ENCODE measurements around the gene PARN. TPM values are rescaled to one million over a fixed set of nuclear protein-coding genes. Genes with fewer than 3 reads are reported as not detected.
"Not testable (repeated sequence)": the region's sequence is repeated elsewhere in the genome, so short reads cannot be mapped to it uniquely, and the experiment has no call there.

PARN gene
- polyA plus RNA-seq, 1 donor from 2014 or later: 22.3 TPM

DNA sequence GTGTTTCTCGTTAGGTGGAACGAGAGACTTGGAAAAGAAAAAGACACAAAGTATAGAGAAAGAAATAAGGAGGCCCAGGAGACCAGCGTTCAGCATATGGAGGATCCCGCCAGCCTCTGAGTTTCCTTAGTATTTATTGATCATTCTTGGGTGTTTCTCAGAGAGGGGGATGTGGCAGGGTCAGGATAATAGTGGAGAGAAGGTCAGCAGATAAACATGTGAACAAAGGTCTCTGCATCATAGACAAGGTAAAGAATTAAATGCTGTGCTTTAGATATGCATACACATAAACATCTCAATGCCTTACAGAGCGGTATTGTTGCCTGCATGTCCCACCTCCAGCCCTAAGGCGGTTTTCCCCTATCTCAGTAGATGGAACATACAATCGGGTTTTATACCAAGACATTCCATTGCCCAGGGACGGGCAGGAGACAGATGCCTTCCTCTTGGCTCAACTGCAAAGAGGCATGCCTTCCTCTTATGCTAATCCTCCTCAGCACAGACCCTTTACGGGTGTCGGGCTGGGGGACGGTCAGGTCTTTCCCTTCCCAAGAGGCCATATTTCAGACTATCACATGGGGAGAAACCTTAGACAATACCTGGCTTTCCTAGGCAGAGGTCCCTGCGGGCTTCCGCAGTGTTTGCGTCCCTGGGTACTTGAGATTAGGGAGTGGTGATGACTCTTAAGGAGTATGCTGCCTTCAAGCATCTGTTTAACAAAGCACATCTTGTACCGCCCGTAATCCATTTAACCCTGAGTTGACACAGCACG, 6.3 kb upstream of the PARN start:
- not testable (repeated sequence) for H3K27me3 ChIP-seq (ENCODE audit: insufficient read depth, low read depth, low read length); H3K9ac ChIP-seq (ENCODE audit: low read length); H3F3A ChIP-seq (ENCODE audit: insufficient read depth, low read length, poor library complexity, severe bottlenecking); H3K27ac ChIP-seq (ENCODE audit: low read length); H4K20me1 ChIP-seq (ENCODE audit: insufficient read depth); H2AFZ ChIP-seq (ENCODE audit: low read depth, low read length); H3K9me2 ChIP-seq (ENCODE audit: insufficient read depth, low read length); H3K36me3 ChIP-seq (ENCODE audit: insufficient read depth, low read length); H3K9me3 ChIP-seq (ENCODE audit: low read length); H3K4me3 ChIP-seq (ENCODE audit: low read length); H3K4me2 ChIP-seq (ENCODE audit: low read length)
- H3K79me2 ChIP-seq (replicated peaks; ENCODE audit: insufficient read depth, low read length): peaks cover 46% of the 10 kb centered on the region

- Histone ChIP-seq H3F3A (ENCODE audit: insufficient read depth, low read length, poor library complexity, severe bottlenecking) (peaks cover 4% of the 10 kb centered on the region), H3K27me3 (ENCODE audit: insufficient read depth, low read depth, low read length) (no peaks in the 10 kb centered on the region), H3K79me2 (replicated peaks; ENCODE audit: insufficient read depth, low read length) (peaks cover 42% of the 10 kb centered on the region), H4K20me1 (ENCODE audit: insufficient read depth) (no peaks in the 10 kb centered on the region), H3K4me3 (ENCODE audit: low read length) (no peak overlapping the region), H3K36me3 (ENCODE audit: insufficient read depth, low read length) (no peaks in the 10 kb centered on the region), H3K9ac (ENCODE audit: low read length) (no peak overlapping the region), H3K4me2 (ENCODE audit: low read length) (no peak overlapping the region), H3K9me2 (ENCODE audit: insufficient read depth, low read length) (no peaks in the 10 kb centered on the region), H3K27ac (ENCODE audit: low read length) (no peak overlapping the region), H2AFZ (ENCODE audit: low read depth, low read length) (no peak overlapping the region), H3K9me3 (ENCODE audit: low read length) (no peaks in the 10 kb centered on the region)
- no peak for TF ChIP-seq POLR2AphosphoS5 (IDR thresholded peaks at IDR 0.05)
- TF ChIP-seq EP300 (conservative IDR thresholded peaks at IDR 0.05; ENCODE audit: poor library complexity, severe bottlenecking): no peak
- TF ChIP-seq EZH2 (IDR thresholded peaks at IDR 0.05; ENCODE audit: borderline replicate concordance, insufficient read depth, low read length, poor library complexity, severe bottlenecking): no peak
- no peak for TF ChIP-seq RAD21 (conservative IDR thresholded peaks at IDR 0.05)
- TF ChIP-seq SMC3 (conservative IDR thresholded peaks at IDR 0.05; ENCODE audit: poor library complexity): no peak
- TF ChIP-seq TAF1 (IDR thresholded peaks at IDR 0.05; ENCODE audit: low read depth): no peak
- TF ChIP-seq, protein P1, sequence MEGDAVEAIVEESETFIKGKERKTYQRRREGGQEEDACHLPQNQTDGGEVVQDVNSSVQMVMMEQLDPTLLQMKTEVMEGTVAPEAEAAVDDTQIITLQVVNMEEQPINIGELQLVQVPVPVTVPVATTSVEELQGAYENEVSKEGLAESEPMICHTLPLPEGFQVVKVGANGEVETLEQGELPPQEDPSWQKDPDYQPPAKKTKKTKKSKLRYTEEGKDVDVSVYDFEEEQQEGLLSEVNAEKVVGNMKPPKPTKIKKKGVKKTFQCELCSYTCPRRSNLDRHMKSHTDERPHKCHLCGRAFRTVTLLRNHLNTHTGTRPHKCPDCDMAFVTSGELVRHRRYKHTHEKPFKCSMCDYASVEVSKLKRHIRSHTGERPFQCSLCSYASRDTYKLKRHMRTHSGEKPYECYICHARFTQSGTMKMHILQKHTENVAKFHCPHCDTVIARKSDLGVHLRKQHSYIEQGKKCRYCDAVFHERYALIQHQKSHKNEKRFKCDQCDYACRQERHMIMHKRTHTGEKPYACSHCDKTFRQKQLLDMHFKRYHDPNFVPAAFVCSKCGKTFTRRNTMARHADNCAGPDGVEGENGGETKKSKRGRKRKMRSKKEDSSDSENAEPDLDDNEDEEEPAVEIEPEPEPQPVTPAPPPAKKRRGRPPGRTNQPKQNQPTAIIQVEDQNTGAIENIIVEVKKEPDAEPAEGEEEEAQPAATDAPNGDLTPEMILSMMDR (IDR thresholded peaks at IDR 0.05; ENCODE audit: poor library complexity, severe bottlenecking): no peak
Measured at GRCh38 chr16:14635395-14636165, 5.5 kb upstream of the PARN start.

GRCh38 chr16:14634389-14634725, 4.3 kb upstream of the PARN start:
- Histone ChIP-seq H3K4me3 (ENCODE audit: low read length) (peak overlapping the region; percentile 97), H3K4me2 (ENCODE audit: low read length) (peak overlapping the region; percentile 31), H3K79me2 (replicated peaks; ENCODE audit: insufficient read depth, low read length) (peaks cover 43% of the 10 kb centered on the region), H3F3A (ENCODE audit: insufficient read depth, low read length, poor library complexity, severe bottlenecking) (peaks cover 4% of the 10 kb centered on the region), H3K27ac (ENCODE audit: low read length) (no peak overlapping the region), H3K9me3 (ENCODE audit: low read length) (no peaks in the 10 kb centered on the region), H4K20me1 (ENCODE audit: insufficient read depth) (no peaks in the 10 kb centered on the region), H3K9me2 (ENCODE audit: insufficient read depth, low read length) (no peaks in the 10 kb centered on the region), H3K27me3 (ENCODE audit: insufficient read depth, low read depth, low read length) (no peaks in the 10 kb centered on the region), H3K36me3 (ENCODE audit: insufficient read depth, low read length) (no peaks in the 10 kb centered on the region), H2AFZ (ENCODE audit: low read depth, low read length) (no peak overlapping the region), H3K9ac (ENCODE audit: low read length) (peak overlapping the region; percentile 94)
- TF ChIP-seq RAD21 (conservative IDR thresholded peaks at IDR 0.05): no peak
- TF ChIP-seq EP300 (conservative IDR thresholded peaks at IDR 0.05; ENCODE audit: poor library complexity, severe bottlenecking): no peak
- TF ChIP-seq SMC3 (conservative IDR thresholded peaks at IDR 0.05; ENCODE audit: poor library complexity): no peak
- TF ChIP-seq REST (IDR thresholded peaks at IDR 0.05; ENCODE audit: borderline replicate concordance): no peak
- no peak for TF ChIP-seq POLR2AphosphoS5 (IDR thresholded peaks at IDR 0.05)
- no peak for TF ChIP-seq EZH2 (IDR thresholded peaks at IDR 0.05; ENCODE audit: borderline replicate concordance, insufficient read depth, low read length, poor library complexity, severe bottlenecking)
- TF ChIP-seq, protein P1 (IDR thresholded peaks at IDR 0.05; ENCODE audit: poor library complexity, severe bottlenecking): no peak
- no peak for TF ChIP-seq TAF1 (IDR thresholded peaks at IDR 0.05; ENCODE audit: low read depth)
- TF ChIP-seq MXI1 (conservative IDR thresholded peaks at IDR 0.05; ENCODE audit: poor library complexity, severe bottlenecking): no peak

Data from neural cell (in vitro differentiated cells).